HG03457 (cell line): Measurements from ENCODE around the gene SPA17.

ENCODE experiments used
- ATAC-seq: cut with Tn5 transposase; IDR thresholded peaks from one replicate; pipeline ENCODE4 v1.9.1; 2021; ENCODE audit warnings: moderate number of reproducible peaks; ENCODE audit not compliant: unreplicated experiment

Gene SPA17

DNA sequence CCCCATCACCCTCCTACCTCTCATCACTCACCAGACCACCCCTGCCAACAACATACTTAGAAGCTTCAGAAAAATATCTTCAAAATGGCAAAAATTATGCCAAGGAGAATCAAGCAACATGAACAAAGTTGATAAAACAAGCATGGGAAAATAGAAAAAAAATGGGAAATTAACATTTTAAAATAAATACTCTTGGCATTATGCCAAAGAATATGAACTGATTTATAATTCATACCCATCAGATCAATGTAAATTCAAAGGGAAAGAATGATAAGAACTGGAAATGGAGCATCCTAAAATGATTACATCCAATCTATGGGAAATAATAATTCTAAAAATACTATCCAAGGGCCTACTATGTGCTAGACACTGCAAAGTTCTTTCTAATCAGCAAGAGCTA, 12.2 kb upstream of the SPA17 start:
- ATAC-seq = no peak

DNA sequence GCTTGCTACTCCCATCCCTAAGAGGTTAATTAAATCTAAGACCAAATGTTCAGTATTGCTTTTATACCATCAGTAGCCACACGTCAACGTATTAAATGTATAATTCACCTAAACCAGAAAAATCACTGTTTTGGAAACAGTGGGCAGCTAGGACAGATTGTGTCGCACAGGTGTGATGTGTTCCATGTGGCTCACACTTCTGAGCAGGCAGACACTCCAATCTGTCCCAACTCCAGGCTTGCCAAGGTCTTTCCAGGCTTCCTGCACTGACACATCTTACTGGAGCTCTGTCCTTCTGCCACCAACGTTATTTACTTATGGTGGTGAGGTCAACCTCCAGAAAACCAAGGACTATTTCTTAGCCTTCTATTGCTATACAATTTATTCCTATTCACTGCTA, 11.6 kb upstream of the SPA17 start:
- no peak for ATAC-seq

DNA sequence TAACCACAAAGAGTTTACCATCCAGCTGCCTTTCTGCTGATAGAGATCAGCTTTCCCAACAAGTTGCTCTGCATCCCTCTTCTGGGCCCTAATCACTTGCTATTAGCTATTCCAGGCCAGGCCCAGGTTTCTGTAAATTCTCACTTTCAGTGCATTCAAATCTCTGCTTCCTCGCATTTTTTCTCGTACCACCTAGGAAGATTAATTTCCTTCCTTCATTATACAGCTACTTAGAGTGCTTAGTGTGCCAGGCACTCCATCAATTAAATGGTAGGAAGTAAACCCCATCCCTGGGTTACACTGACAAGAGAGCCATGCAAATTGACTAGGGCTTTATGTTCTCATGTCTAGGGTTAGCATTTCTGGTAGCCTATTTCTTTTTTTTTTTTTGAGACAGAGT, 9.8 kb upstream of the SPA17 start:
- ATAC-seq = no peak

DNA sequence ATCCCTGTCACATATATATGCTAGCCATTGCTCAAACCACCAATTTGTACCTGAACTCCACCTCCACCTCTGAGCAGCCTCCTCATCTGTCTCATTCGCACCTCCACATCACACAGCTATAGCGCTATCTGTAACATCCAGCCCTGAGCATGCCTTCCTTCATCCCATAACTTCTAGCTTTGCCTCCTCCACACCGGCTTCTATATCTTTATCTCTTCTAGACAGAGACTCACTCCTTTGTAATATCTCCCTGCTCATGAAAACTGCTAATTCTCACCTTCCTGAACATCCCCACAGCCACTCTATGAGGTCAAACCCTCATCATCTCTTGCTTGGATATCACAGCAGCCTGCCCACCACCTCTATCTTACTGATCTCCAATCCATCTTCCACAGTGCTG, 6.1 kb upstream of the SPA17 start:
- no peak for ATAC-seq

DNA sequence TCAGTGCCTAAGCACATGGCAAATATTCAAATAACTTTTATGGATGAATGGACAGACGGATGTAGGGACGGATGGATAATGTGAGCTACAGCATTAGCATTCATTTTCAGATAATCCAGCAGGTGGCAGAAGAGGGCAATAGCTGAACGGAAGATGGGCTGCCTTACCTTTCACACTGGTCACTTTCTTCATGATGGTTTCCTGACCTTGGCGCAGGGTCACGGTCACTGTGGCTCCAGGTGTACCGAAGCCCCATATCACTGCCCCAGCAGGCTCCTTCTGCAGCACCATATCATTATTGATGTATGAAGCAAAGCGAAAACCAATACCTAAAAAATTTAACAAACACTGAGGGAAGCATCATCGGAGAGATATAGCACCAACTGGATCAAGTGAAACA, 4.5 kb upstream of the SPA17 start:
- no peak for ATAC-seq

DNA sequence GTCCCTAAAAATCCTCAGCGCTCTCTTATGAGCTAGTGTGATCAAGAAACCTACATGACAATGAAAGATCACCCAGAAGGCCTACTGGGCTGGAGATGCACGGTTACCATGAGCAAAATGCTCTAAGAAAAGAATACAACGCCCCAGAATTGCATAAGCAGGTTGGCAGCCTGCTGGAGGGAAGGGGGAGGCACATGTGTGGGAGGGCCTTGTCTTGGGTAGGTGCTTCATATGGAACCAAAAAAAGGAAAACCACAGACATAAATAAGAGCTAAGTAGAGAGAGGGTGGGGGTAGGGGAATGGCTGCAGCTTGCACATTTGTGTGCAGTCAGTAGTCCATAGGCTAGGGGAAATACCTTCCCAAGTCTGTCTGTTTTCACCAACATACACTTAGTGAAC, 3.0 kb upstream of the SPA17 start:
- ATAC-seq = no peak

DNA sequence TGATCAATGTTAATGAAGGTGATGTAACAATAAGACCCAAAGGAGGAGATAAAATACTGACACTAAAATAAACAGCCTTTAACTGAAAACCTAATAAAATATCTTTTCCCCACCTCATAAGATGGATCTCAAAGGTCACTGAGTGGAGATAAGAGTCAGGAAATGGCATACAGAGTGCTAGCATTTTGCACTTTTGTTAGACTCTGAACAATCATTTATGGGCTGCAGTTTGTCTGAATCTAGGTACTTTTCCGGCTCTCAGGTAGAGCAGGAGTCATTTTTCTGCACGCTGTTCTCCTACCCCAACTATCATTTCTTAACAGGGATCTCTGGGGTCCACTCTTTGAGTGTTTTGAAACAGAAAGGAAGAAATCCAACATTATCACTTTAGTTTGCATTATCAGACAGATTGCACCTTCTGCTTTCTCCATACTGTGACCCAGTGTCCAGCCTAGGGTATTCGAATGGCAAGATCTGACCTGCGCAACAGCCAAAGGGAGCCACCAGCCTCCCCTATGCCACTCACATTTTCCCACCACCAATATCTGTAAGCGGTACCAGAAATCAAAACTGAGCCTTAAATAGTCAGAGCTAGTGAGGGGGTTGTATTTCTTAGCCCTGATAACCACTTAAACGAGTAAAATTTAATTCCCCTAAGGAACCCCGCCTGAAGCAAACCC, 1.0 kb upstream of the SPA17 start:
- ATAC-seq = no peak

DNA sequence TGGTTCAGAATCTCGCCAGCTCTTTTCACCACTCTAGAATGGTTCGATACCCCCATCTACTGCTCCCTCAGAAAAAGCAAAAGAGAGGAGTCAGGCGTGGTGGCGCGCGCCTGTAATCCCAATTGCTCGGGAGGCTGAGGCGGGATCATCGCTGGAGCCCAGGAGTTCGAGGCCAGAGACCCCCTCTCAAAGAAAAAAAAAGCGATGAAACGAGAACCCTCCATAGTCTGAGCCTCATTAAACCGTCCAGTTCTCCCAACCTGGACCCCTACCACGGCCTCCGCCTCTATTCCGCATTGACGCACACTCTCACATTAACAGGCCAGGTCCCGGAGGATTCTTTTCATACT, 439 bp downstream of the SPA17 start:
- no peak for ATAC-seq

DNA sequence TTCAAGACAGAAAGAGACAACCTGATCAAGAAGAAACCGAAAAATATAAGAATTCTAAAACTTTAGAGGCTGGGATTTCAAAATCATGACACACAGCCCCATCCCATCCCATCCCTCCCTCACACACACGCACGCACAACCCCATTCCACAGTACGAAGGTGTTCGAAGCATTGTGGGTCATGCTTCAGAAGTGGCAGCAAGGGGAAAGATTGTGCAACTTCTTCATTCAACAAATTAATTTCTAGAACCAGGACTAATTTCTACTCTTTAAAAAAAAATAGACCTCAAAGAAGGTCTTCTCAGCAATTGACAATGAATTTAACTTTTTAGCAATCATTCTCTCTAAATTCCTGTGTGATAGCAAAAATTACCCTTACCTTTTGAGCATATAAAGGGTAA, 867 bp downstream of the SPA17 start:
- no peak for ATAC-seq

DNA sequence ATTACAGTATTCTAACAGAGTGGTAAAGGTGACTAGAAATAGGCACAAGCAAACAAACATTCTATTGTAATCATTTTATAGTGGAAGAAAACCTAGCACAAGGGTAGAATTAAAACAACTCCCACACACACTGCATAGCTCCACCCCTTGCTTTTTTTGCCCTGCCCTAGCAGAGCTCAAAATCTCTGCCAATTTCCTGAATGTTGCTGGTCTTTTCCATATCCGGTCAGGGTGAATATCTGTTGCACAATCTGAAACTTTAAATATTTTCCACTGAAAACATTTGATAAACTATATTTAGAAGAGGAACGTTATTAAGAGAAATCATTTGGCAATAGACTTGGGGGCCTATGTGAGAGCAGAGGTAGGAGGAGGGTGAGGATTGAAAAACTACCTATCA, 2.7 kb downstream of the SPA17 start:
- ATAC-seq = no peak

DNA sequence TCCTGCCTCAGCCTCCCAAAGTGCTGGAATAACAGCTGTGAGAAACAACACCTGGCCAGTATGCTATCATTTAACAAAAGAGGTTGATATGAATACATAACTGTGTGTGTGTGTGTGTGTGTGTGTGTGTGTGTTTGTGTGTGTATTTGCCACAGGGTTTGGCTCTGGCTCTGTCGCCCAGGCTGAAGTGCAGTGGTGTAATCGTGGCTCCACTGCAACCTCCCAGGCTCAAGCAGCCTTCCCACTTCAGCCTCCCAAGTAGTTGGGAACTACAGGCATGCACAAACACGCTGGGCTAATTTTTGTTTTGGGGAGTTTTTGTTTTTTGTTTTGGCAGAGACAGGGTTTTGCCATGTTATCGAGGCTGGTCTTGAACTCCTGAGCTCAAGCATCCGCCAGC, 4.7 kb downstream of the SPA17 start:
- ATAC-seq = no peak

DNA sequence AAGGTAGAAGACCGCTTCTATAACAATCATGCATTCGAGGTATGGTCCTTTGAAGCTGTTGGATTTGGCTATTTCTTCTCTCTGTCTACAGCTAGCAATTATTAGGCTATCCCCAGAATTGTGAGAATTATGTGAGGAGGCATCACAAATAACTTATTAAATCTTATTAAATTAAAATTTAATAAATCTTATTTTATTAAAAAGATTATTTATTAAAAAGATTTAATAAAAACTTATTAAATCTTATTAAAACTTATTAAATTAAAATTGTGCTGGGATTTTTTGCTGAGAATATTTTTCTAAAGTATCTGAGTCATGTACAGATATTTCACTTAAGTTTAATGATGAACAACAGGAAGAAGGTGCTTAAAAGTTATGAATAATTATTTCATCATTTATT, 7.7 kb downstream of the SPA17 start:
- ATAC-seq = no peak

DNA sequence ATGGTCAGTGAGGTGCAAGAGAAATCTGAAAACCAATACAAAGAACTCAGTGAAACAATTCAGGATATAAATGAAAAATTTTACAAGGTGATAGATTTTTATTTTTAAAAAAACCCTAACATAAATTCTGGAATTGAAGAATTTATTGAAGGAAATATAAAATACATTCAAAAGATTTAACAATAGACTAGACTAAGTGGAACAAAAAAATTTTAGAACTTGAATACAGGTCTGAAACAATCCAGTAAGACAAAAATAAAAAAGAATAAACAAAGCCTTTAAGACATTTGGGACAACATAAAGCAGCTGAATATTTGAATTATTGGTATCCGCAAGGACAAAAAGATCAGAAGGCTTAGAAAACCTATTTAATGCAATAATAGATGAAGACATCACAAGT, 8.7 kb downstream of the SPA17 start:
- no peak for ATAC-seq

DNA sequence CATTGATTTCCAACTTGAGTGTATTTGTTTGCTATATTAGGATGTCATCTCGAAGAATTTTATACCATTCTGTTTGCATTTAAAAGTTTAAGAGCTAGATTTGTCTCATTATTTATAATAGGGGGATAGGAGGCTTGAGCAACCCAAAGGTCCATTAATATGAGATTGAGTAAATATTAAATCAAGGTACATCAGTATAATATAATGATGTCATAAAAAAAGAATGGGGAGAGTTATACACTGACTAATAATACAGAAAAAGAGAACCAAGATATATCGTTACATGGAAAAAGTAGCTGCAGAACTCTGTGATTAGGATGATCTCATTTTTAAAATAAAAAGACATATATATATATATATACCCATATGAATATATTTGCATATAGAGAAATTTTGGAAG, 19.4 kb downstream of the SPA17 start:
- ATAC-seq = no peak

DNA sequence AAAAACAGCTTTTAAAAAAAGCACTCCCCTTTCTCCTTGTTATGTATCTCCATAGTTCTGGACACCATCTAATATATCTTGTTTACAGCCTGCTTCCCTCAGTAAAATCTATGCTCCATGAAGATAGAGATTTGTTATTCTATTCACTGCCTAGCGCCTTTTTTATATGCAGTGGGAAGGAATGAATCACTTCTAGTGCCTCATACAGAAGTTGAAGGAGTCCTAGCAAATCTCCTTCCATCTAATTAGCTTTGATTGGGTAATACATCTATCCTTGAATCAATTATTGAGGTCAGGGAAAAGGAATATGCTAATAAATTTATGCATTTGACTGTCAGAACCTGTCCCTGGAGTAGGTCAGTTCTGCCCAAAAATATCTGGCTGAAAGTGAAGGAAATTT, 25.8 kb downstream of the SPA17 start:
- ATAC-seq = no peak

DNA sequence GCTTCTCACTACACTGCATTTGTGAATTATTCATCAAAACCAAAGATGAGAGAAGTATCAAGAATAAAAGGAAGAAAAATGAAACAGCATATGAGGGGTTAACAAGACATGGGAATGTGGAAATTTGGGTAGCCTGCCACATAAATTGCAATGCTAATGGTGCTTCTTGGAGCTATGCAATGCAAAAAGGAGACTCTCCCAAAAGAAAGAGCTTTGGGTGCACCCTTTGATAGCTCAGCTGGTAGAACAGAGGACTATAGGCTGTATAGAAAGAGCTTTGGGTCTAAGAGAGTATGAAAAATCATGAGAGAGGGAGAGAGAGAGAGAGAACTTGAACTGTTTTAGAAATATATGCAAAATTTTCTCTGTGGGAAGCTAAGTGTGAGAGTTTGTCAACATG, 26.3 kb downstream of the SPA17 start:
- no peak for ATAC-seq

DNA sequence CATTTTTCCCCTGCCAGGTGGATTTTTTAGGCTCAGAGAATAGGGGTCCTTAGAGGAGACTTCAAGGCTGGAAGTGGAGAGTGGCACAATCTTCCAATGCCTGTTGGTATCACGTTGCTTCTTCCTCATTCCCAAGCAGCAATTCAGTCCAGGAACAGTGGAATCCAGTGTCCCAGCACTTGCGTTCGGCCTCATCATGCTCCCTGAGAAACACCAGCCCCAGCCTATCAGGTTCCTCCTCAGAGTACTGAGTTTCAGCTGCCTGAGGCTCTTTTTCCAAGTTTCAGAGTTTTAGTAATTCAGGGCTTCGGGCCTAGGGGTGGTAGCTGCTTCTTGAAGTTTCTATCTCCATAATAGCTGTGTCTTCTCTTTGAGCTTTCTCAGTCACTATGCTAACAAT, 34.1 kb downstream of the SPA17 start:
- no peak for ATAC-seq

DNA sequence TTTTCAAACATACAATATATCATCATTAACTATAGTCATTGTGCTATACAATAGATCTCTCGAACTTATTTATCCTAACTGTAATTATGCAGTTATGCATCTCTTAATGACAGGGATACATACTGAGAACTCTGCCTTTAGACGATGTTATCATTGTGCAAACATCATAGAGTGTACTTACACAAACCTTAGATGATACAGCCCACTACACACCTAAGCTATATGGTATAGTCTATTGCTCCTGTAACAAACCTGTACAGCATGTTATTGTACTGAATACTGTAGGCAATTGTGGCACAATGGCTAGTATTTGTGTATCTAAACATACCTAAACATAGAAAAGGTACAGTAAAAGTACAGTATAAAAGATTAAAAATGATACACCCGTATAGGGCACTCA, 38.7 kb downstream of the SPA17 start:
- ATAC-seq = no peak

DNA sequence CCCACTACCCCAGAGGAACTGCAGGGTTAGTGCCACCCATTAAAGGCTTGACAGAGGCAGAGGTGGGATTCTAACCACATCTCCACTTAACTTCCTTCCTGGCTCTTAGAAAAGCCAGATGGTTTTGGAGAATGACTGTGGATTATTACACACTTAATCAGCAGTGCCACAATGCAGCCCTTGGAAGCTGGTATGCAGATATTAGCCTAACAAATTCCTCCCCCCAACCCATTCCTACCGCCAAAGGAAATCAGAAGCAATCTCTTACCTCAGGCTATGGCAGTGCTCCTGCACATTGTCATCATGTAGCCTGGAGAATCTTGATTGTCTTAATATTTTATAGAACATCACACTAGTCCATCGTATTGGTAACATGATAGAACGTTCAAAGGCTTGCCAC, 42.9 kb downstream of the SPA17 start:
- no peak for ATAC-seq

DNA sequence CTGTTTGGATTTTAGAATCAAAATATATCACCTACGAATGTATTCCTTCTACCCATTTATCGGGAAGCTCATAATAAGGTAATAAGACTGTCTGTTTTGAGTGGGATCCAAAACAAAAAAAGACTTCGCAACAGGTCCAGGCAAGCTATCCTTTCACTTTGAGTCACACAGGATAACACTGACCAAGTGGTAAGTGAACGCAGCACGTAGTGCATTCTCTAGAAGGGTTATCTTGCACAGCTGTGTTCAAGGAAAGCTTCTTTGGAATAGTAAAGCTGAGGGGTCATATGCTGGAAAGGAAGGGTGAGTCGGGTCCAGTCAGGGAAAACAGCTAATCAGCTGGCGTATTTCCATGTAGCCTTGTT, 43.7 kb downstream of the SPA17 start:
- ATAC-seq = no peak

DNA sequence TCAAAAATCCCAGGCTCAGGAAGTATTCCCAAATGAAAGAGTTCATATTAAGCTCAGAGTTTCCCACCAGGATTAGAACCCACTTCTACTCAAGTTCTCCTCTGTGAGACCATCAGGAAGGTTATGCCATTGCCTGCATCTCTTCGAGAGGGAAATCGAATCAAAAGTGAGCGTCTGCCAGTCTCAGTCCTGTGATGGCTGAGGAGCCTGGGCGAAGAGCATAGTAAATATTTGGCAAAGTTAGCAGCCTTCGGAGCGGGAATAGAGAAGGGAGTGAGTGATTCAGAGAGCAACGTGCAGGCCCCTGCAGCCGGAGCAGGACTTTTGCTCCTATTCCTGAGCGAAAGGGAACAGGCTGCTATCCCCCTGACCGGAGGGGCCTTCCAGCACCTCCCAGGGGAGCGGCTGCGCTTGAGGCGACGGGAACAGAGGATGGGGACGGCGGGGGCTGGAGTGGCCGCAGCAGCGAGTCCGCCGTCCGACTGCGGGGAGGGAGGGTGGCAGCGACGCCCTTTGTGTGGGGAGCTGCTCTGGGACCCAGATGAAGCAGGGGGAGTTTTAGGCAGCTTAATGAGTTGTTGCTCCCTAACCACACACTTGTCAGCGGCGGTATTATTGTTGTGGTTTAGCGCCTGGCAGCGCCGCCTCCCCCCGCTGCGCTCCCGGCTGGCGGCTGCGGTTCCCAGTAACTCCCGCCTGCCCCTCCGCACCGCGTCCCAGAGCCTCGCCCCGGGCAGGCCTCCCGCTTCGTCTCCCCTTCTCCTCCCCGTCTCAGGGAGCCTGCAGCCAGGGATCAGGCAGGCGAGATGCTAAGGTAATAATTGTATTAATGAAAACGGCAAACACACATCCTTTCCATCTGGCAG, 44.3 kb downstream of the SPA17 start:
- no peak for ATAC-seq

DNA sequence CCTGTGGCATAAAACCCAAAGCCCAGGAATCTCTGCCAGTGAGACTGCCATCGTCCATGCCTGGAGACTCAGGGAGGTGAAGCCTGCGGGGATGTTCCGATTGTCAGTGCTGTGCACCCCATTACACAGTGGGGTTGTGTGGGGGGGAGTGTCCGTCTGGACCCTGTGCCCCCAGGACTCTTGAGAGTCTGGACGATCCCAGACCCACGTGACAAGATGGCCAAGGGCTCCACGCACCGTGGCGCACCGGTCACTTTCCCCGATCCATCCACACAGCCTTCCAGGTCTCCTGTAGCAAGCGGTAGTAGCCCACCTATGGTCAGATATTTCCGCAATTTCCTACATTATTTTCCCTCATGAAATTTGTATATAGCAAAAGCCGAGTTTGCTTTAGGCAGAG, 45.1 kb downstream of the SPA17 start:
- no peak for ATAC-seq

DNA sequence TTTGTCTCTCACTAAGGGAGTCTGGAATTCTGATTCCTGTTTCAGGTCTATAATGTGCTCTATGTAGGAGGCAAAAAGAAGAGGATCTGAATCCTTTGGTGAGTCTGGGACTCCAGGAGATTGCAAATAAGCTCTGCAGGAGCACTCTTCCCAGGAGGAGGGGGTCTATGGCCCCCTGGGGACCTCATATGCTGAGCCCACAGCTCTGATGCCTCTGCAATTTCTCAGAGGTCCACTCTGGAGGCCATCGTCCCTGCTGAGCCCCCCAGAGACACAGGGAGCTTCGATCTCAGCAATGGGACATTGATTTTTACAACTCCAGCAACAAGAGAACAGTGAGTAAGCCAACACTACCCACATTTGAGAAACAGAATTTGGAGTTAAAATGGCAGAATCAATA, 45.8 kb downstream of the SPA17 start:
- no peak for ATAC-seq
